Right ventricle myocardium superior (tissue), 1 donor: ENCODE measurements around the gene SEPTIN8. TPM values are rescaled to one million over a fixed set of nuclear protein-coding genes. Genes with fewer than 3 reads are reported as not detected.
"Not testable (repeated sequence)": the region's sequence is repeated elsewhere in the genome, so short reads cannot be mapped to it uniquely, and the experiment has no call there.

ENCODE experiments used
- ATAC-seq: fragments of 200-7000 bp; cut with Tn5 transposase; one replicate; pipeline ENCODE4 v1.9.1; 2020; ENCODE audit warnings: mild to moderate bottlenecking; ENCODE audit not compliant: poor library complexity
- DNase-seq: peaks from one replicate; pipeline ENCODE4 v3.0.0-alpha.2; 2020
- intact Hi-C: fragments of 100-400 bp; cut with DNase I; formaldehyde crosslinking; loops from one replicate; pipeline ENCODE4 v1.11.2; 2022
- total RNA-seq: library from RNA; stranded (reverse); fragmentation: NEBNext Ultra II Directional; extraction: Animal tissue kit (Norgen Biotek cat#: 25700); gene quantifications from one replicate; pipeline ENCODE4 v1.2.1, GENCODE V29; 2021
- donor health status: DM: no; HTN: yes; CAD: no; lungs with severe emphysema.

Gene SEPTIN8
- total RNA-seq, 1 donor from 2014 or later: 26.3 TPM

DNA sequence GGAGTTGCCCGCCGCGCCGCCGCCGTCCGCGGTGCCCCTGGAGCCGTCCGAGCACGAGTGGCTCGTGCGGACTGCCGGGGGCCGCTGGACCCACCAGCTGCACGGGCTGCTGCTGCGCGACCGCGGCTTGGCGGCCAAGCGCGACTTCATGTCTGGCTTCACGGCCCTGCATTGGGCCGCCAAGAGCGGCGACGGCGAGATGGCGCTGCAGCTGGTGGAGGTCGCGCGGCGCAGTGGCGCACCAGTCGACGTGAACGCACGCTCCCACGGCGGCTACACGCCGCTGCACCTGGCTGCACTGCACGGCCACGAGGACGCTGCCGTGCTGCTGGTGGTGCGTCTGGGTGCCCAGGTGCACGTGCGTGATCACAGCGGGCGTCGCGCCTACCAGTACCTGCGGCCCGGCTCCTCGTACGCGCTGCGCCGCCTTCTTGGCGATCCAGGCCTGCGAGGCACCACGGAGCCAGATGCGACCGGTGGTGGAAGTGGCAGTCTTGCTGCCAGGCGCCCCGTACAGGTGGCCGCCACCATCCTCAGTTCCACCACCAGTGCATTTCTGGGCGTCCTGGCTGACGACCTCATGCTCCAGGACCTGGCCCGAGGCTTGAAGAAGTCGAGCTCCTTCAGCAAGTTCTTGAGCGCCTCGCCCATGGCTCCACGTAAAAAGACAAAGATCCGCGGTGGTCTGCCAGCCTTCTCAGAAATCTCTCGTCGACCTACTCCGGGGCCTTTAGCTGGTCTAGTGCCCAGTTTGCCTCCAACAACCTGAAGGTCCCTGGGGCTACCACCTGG lies 37.7 kb upstream of the SEPTIN8 start:
- ATAC-seq (no peak), DNase-seq (peak; percentile 39)
- intact Hi-C loops: loop anchor here (10.0 kb wide), 1 partner anchor 430 kb away; no protein-coding TSS in a partner anchor

DNA sequence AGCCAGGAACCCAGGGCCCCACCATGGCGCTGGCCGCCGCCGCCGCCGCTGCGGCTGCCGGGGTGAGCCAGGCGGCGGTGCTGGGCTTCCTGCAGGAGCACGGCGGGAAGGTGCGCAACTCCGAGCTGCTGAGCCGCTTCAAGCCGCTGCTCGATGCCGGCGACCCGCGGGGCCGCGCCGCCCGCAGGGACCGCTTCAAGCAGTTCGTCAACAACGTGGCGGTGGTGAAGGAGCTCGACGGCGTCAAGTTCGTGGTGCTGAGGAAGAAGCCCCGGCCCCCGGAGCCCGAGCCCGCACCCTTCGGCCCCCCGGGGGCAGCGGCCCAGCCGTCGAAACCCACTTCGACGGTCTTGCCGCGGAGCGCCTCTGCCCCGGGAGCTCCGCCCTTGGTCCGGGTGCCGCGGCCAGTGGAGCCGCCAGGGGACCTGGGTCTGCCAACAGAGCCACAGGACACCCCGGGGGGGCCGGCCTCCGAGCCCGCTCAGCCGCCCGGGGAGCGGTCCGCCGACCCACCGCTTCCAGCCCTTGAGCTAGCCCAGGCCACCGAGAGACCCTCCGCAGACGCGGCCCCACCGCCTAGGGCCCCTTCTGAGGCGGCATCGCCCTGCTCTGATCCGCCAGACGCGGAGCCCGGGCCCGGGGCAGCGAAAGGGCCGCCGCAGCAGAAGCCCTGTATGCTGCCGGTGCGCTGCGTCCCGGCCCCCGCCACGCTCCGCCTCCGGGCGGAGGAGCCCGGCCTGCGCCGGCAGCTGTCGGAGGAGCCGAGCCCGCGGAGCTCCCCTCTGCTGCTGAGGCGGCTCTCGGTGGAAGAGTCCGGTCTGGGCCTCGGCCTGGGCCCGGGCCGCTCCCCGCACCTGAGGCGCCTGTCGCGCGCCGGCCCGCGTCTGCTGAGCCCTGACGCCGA lies 36.8 kb upstream of the SEPTIN8 start:
- DNase-seq: peak; percentile 40
- peak; percentile 85 for ATAC-seq
- intact Hi-C loops: loop anchor here (10.0 kb wide), 1 partner anchor 429 kb away; no protein-coding TSS in a partner anchor

DNA sequence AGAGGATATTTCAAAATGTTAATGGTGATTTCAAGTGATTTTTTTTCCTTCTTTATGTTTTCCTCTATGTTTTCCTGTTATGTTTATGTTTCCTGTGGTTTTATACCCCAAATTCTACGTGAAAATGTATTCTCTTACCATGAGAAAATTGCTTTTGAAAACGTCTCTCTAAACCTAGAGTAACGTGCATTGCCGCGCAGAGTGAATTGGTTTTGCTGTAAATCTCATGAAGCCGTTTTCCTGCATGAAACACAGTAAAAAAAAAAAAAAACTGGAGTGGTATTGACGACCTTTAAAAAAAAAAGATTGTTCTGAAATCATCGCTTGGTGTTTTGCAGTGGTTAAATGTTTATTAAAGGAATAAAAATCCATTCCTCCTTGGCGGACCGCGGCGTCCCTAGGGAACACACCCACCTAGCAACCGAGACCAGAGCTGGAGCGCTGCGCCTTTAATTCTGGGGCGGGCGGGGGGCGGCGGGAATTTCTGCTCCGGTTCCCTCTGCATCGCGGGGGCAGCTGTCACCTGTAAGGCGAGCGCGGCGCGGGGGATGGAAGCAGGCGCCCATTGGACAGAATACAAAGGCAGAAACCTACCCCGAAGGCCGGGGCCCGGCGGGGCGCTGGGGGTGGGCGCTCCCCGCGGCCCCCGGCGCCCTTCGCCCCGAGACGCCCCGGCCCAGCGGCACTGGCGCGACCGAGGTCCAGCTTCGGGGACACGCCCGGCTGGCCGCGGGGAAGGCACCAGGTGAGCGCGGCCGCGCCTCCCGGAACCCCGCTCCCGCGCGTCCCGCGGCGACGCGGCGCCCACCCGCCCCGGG lies 36.0 kb upstream of the SEPTIN8 start, which contains the start of gene SOWAHA:
SOWAHA (plus strand) TSS at position 522 of the 818 bp plus-strand sequence. CDS start 320 bp downstream, outside the sequence.
- intact Hi-C loops: loop anchor here (10.0 kb wide), 1 partner anchor 428 kb away; no protein-coding TSS in a partner anchor
- peak; percentile 42 for DNase-seq
- ATAC-seq: no peak

DNA sequence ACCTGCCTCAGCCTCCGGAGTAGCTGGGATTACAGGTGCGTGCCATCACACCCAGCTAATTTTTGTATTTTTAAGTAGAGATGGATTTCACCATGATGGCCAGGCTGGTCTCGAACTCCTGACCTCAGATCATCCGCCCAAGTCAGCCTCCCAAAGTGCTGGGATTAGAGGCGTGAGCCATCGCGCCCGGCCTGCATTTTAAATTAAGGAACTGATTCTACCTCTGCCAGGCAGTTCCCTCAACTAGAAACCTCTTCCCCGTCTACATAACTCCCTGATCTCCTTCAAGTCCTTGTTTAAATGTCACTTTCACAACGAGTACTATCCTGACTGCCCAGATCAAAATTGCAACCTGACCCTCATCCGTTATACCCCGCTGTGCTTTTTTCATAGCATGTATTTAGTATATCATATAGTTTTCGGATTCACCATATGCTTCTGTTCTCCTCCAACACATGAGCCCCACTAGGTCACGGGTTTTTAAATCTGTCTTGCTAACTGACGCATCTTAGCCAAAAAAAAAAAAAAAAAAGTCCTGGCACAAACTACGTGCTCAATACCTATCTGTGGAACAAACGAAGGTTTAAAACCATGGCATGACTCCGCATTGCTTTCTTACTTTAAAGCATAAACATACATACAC lies 35.2 kb upstream of the SEPTIN8 start:
- intact Hi-C loops: loop anchor here (10.0 kb wide), 1 partner anchor 427 kb away; no protein-coding TSS in a partner anchor
- ATAC-seq: no peak
- DNase-seq: no peak

DNA sequence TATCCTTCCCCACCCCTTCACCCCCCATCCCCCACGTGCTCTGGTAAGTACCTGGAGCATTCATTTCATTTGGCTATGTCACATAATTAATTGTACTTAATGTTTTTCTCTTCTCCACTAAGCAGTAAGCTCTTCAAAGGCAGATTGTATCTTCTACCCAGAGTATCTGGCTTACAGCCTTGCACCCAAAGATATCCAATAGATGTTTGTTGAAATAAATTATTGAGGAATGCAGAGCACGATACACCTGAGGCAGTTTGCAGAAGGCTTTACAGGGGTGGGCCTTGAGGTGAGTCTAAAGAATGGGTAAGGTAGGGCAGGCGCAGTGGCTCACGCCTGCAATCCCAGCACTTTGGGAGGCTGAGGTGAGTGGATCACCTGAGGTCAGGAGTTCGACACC lies 33.6 kb upstream of the SEPTIN8 start:
- intact Hi-C loops: loop anchor here (10.0 kb wide), 1 partner anchor 426 kb away; no protein-coding TSS in a partner anchor
- ATAC-seq (no peak), DNase-seq (no peak)

DNA sequence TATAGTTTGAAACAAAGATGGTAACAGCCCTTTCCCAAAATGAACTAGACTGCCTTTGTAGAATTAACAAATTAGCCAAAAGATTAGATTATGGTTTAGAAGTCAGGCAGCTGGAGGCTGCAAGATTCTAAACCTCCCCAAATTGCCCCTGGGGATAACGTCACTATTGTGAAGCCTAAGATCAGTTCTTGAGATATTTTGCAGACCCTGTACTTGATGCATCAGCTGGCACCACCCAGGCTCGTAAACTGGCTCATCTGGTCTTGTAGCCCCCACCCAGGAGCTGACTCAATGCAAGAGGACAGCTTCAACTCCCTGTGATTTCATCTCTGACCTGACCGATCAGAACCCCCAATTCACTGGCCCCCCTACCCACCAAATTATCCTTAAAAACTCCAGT lies 31.8 kb upstream of the SEPTIN8 start:
- ATAC-seq (no peak), DNase-seq (no peak)
- intact Hi-C loops: no loop called here

DNA sequence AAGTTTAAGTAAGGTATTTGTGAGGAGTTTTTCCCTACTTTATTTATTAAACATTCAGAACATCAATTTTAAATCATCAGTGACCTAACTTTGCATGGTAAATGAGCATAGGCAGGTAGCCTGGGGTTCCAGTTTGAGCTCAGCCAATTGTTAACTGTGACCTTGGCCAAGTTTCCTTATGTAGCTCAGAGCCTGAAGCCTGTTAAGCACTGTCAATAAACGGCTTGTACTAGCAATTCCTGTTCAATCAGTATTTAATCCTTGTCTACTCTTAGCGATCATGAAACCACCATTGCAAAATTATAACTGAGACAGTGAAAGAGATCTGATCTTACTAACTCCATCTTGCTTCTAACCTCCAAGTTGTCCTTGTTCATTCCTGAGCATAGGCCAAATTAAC lies 31.4 kb upstream of the SEPTIN8 start:
- ATAC-seq: no peak
- intact Hi-C loops: no loop called here
- DNase-seq: no peak

DNA sequence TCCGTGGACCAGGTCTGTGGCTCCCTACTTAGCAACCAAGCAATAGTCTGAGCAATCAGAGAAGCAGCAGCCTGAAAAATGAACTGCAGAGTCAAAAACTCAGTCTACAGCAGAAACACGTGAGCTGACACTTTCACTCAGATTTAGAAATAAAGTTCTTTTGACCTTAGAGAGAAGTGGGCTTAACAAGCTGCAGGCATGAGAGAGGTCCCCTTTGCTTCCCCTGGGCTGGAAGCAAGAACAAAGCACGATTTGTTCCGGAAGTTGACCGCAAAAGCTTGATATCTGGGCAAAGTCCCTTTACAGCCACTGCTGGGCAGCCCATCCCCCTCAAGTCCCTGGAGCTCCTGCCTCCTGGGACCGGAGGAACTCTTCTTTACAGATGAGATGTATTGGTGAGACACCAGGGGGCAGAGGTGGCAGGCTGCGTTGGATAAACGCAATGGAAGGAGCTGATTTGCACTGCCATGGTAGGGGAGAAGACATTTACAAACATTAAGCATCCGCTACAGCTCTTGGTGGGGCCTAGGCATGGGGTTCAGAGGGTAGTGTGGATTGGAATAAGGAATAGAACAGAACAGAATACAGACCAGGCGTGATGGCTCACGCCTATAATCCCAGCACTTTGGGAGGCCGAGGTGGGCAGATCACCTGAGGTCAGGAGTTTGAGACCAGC lies 30.3 kb upstream of the SEPTIN8 start:
- intact Hi-C loops: no loop called here
- ATAC-seq: peak; percentile 31
- no peak for DNase-seq

DNA sequence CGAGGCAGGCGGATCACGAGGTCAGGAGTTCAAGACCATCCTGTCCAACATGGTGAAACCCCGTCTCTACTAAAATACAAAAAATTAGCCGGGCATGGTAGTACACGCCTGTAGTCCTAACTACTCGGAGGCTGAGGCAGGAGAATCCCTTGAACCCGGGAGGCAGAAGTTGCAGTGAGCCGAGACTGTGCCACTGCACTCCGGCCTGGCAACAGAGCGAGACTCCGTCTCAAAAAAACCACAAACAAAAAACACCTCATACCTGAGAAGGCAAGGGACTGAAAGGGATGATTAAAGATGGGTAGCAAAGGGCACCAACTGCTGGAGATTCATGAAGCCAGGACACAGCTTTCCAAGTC lies 29.7 kb upstream of the SEPTIN8 start:
- intact Hi-C loops: not testable (repeated sequence)

DNA sequence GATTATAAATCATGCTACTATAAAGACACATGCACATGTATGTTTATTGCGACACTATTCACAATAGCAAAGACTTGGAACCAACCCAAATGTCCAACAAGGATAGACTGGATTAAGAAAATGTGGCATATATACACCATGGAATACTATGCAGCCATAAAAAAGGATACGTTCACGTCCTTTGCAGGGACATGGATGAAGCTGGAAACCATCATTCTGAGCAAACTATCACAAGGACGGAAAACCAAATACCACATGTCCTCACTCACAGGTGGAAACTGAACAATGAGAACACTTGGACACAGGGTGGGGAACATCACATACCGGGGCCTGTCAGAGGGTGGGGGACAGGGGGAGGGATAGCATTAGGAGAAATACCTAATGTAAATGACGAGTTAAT lies 28.8 kb upstream of the SEPTIN8 start:
- ATAC-seq, intact Hi-C loops, DNase-seq: not testable (repeated sequence)

More for the DNA sequence above, 29.7 kb upstream of the SEPTIN8 start:
- DNase-seq, ATAC-seq: not testable (repeated sequence)

DNA sequence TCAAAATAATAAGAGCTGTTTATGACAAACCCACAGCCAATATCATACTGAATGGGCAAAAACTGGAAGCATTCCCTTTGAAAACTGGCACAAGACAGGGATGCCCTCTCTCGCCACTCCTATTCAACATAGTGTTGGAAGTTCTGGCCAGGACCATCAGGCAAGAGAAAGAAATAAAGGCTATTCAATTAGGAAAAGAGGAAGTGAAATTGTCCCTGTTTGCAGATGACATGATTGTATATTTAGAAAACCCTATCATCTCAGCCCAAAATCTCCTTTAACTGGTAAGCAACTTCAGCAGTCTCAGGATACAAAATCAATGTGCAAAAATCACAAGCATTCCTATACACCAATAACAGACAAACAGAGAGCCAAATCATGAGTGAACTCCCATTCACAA lies 27.2 kb upstream of the SEPTIN8 start:
- intact Hi-C loops, ATAC-seq, DNase-seq: not testable (repeated sequence)

DNA sequence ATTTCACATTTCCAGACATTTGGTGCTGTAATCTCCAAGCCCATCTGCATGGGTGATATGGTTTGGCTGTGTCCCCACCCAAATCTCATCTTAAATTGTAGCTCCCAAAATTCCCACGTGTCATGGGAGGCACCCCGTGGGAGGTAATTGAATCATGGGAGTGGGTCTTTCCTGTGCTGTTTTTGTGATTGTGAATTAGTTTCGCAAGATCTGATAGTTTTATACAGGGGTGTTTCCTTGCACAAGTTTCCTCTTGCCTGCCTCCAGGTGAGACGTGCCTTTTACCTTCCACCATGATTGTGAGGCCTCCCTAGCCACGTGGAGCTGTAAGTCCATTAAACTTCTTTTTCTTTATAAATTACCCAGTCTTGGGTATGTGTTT lies 25.6 kb upstream of the SEPTIN8 start:
- intact Hi-C loops, DNase-seq, ATAC-seq: not testable (repeated sequence)

DNA sequence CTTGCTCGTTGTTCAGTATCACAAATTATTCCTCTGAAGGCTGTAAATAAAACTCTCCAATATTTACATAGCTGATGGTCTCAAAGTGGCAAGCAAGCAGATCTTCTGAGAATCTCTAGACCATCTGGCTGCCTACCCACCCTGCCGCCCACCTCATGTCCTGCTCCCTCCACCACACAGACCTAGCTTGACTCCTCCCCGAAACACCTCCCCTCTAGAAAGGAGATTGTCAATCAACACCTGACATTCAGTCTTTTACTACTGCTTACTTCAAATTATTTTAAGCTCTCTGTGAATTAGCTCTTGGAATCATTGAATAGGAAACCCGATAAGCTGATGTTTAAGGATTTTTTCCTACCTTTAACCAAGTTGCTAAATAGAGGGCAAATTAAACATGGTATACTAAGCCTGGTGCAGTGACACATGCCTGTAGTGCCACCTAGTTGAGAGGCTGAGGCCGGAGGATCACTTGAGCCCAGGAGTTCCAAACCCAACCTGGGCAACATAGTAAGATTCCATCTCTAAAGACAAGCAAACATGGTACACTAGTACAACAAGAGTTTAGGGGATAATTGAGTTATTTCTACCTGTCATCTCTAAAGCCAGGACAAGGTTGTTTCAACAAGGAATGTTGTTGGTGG lies 25.1 kb upstream of the SEPTIN8 start:
- DNase-seq: no peak
- no peak for ATAC-seq
- intact Hi-C loops: no loop called here

DNA sequence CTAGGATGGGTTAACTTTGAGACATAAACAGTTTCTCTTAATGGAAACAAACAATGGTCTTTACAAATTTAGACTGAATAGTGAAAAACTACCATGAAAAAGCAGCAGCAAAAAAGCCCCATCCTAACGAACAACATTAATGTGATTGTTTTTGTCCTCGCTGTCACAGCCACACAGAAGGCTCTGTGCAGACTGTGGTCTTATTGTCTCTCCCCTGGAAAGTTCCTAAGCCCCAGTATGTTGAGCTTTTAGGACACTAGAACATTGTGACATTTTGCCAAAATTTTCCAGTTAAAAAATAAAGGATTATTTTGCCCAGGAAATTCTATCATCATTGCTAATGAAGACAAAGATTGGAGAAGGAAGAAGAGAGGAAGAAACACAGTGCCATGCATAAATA lies 23.5 kb upstream of the SEPTIN8 start:
- DNase-seq (no peak), ATAC-seq (no peak)
- intact Hi-C loops: no loop called here

DNA sequence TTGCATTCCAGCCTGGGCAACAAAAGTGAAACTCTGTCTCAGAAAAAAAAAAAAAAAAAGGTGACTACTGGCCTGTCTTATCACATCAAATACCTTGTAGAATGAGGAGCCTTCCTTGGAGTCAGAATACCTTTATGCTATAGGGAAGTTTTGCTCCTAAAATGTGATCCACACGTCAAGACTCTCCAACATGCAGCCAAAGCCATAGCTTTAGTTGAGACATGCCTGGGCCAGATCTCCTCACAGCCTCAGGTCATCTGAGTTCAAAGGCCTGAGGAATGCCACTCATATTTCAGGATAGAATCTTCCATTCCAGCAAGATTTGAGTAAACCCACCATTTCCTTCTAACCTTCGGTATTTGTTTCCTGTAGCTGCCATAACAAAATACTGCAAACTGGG lies 22.4 kb upstream of the SEPTIN8 start:
- intact Hi-C loops: no loop called here
- DNase-seq: no peak
- no peak for ATAC-seq

DNA sequence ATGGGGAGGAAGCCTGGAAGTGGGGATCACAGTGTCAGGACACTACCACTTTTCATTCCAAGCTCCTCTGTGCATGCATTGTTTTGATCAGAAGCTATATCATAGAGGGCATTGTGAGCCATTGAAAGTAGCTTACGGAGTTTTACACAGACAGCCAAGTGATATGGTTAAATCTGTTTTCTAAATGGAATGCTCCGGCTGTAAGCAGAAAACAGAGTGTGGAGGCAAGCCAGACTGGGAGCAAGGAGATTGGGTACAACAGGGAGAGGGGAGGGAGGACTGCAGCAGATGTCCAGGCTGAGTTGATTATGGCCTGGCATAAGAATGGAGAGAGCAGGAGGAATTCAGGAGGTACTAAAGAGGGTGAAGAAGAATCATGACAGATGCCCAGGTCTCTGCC lies 20.6 kb upstream of the SEPTIN8 start:
- intact Hi-C loops: no loop called here
- DNase-seq (no peak), ATAC-seq (no peak)

DNA sequence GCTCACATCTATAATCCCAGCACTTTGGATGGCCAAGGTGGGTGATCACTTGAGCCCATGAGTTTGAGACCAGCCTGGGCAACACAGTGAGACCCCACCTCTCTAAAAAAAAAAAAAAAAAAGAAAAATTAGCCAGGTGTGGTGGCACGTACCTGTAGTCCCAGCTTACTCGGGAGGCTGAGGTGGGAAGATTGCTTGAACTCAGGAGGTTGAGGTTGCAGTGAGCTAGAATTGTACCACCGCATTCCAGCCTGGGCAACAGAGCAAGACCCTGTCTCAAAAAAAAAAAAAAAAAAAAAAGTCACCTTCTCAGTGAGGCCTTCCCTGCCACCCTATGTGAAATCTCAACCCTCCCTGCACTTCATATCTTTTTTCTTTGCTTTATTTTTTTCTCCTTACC lies 14.0 kb upstream of the SEPTIN8 start:
- DNase-seq (no peak), ATAC-seq (no peak)
- intact Hi-C loops: no loop called here
